ENCODE data around the gene SERPINA6.

- TF ChIP-seq CTCF (IDR thresholded peaks at IDR 0.05) = no peak
- TF ChIP-seq POLR2A (IDR thresholded peaks at IDR 0.05) = no peak
Measured at GRCh38 chr14:94284221-94284620, 38.9 kb downstream of the SERPINA6 start.

Measured in thyroid gland (tissue), 4 donors.